ACHN (cell line): ENCODE measurements around the gene CRYM.

Source experiments
- DNase-seq: peaks from one replicate; pipeline ENCODE4 v3.0.0-alpha.2; 2015
- in situ Hi-C: cut with HindIII; loops from 2 replicates; pipeline ENCODE4 v1.10.0; 2017; ENCODE audit warnings: low sequenced_read_pairs, low pct_ligation_motif_present, low pct_unique_long_range_greater_than_20kb

CRYM gene

GRCh38 chr16:21222495-21223337, 55.4 kb downstream of the CRYM start:
- in situ Hi-C loops = no loop called here
- DNase-seq = peak; percentile 81

- no peak for DNase-seq
- in situ Hi-C loops = no loop called here
Measured at GRCh38 chr16:21219551-21219950, 58.5 kb downstream of the CRYM start.

GRCh38 chr16:21218153-21218552, 59.9 kb downstream of the CRYM start:
- in situ Hi-C loops = no loop called here
- DNase-seq = no peak

GRCh38 chr16:21217121-21217520, 61.0 kb downstream of the CRYM start:
- in situ Hi-C loops = no loop called here
- DNase-seq = no peak

GRCh38 chr16:21214086-21214485, 64.0 kb downstream of the CRYM start:
- no peak for DNase-seq
- in situ Hi-C loops = no loop called here

- in situ Hi-C loops = no loop called here
- no peak for DNase-seq
Measured at GRCh38 chr16:21211486-21211885, 66.6 kb downstream of the CRYM start, which contains the start of gene ZP2. ZP2 (minus strand) TSS chr16:21211574; CDS start chr16:21211547, 27 bp downstream.
